Measurements from ENCODE around the gene KAT5.
A peak's percentile ranks its signal among the peaks of the same experiment; 100 is the strongest.
"Not testable (repeated sequence)": the region's sequence is repeated elsewhere in the genome, so short reads cannot be mapped to it uniquely, and the experiment has no call there.

KAT5 gene

DNA sequence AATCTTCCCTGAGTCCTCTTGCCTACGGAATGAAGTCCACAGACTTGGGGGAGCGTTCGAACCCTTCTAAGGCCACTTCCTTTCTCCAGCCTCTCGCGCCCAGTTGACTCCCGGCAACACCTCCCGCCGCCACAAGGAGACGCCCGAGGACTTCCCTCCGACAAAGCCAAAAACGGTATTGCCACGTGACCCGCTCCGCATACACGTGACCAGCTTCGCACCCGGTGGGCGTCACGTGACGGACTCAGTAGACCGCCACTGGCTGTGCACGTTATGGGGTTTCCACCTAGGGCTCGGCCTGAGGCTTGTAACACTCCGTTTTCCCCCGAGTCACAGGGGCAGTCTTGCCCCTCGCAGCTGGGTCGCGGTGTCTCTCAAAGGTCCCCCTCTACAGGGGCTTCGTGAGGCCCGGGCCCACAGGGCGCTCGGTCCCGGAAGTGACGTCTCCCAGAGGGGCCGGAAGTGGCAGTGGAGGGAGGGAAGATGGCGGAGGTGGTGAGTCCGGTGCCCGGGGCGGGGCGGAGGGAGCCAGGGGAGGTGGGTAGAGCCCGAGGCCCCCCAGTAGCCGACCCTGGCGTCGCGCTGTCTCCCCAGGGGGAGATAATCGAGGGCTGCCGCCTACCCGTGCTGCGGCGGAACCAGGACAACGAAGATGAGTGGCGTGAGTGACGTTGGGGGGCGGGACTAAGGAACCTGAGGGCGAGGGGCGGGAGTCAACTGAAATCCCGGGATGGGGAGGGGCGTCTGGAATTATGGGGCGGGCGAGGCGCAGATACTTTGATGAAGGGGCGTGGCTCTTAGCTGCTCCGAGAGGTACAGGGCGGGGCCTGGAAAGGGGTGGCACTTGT lies at the start of gene KAT5:
Gene KAT5 (plus strand): TSS at position 468 of the 848 bp plus-strand sequence. CDS start 16 bp downstream, at position 484.
- DNase-seq, result peak; percentile 97

GRCh38 chr11:65662799-65663638 lies 49.0 kb upstream of the KAT5 start, which contains the start of gene RELA:
Gene RELA (minus strand): TSS chr11:65662916. CDS start chr11:65662832, 84 bp downstream.
- DNase-seq, result peak; percentile 96

- peak; percentile 52 for DNase-seq
Measured at GRCh38 chr11:65663639-65664200, 48.3 kb upstream of the KAT5 start.

- DNase-seq, result no peak
Measured at GRCh38 chr11:65672180-65672860, 39.7 kb upstream of the KAT5 start.

DNA sequence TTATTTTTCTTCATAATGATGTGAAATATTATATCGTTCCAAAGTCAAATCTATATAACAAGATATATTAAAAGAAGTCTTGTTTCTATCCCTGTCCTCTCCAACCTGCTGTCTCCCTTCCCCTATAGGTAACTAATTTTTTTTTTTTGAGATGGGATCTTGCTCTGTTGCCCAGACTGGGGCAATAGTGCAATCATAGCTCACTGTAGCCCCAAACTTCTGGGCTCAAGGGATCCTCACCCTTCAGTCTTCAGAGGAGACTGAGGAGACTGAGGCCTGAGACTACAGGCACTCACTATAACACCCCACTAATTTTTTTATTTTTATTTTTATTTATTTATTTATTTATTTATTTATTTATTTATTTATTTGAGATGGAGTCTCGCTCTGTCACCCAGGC lies 39.1 kb upstream of the KAT5 start:
- no peak for DNase-seq

GRCh38 chr11:65680192-65680743 lies 31.8 kb upstream of the KAT5 start:
- no peak for DNase-seq

DNA sequence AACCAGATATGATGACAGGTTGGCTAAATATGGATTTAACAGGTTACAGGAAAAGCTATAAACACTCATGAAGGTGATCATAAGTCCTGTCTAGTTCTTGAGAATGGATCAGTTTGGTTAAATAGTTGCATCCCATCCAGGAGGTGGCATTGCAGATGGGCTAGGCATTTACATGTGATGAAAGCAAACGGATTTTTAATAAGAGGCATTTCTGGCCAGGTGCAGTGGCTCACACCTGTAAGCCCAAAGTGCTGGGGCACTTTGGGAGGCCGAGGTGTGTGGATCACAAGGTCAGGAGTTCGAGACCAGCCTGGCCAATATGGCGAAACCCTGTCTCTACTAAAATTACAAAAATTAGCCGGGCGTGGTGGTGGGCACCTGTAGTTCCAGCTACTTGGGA lies 28.6 kb upstream of the KAT5 start:
- not testable (repeated sequence) for DNase-seq

GRCh38 chr11:65685981-65686380 lies 26.1 kb upstream of the KAT5 start:
- no peak for DNase-seq

DNA sequence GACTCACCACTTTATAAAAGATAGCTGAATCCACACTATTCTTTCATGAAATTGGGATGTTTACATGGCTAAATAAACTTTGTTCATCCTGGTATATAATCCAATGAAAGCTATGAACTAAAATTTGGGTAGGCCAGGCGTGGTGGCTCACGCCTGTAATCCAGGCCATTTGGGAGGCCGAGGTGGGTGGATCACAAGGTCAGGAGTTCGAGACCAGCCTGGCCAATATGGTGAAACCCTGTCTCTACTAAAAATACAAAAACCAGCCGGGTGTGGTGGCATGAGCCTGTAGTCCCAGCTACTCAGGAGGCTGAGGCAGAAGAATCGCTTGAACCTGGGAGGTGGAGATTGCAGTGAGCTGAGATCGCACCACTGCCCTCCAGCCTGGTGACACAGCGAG lies 20.2 kb upstream of the KAT5 start:
- DNase-seq, result not testable (repeated sequence)

- DNase-seq, result no peak
Measured at GRCh38 chr11:65692367-65692766, 19.7 kb upstream of the KAT5 start.

- DNase-seq, result no peak
Measured at GRCh38 chr11:65695459-65696241, 16.4 kb upstream of the KAT5 start.

GRCh38 chr11:65696802-65697552 lies 15.1 kb upstream of the KAT5 start:
- no peak for DNase-seq

DNA sequence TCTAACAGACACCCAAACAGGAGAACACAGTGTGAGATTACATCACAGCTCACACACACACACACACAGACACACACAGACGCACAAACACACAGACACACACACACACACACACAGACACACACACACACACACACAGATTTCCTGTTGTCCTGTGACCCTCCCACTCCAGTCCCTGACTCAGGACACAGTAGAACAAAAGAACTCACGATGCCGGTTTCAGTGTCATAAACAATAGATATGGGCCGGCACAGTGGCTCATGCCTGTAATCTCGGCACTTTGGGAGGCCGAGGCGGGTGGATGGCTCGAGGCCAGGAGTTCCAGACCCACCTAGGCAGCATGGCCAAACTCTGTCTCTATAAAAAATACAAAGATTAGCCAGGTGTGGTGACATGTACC lies 13.8 kb upstream of the KAT5 start:
- no peak for DNase-seq

- no peak for DNase-seq
Measured at GRCh38 chr11:65699306-65699705, 12.7 kb upstream of the KAT5 start.

- DNase-seq, result no peak
Measured at GRCh38 chr11:65700399-65700798, 11.7 kb upstream of the KAT5 start.

GRCh38 chr11:65701686-65702085 lies 10.4 kb upstream of the KAT5 start:
- DNase-seq, result no peak

DNA sequence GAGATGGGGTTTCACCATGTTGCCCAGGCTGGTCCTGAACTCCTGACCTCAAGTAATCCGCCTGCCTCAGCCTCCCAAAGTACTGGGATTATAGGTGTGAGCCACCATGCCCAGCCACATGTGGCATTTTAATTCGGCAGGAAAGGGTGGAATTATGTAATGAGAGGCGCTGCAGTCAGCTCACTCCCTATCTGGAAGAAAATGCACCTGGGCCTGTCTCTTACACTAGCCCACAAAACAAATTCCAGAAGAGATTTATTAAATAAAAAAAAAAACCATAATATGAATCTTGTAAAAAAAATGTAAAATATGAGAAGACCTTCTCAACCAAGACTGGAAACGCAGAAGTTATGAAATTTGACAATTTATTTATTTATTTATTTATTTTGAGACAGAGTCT lies 8.2 kb upstream of the KAT5 start:
- DNase-seq, result no peak

- peak; percentile 78 for DNase-seq
Measured at GRCh38 chr11:65706303-65706763, 5.7 kb upstream of the KAT5 start.

GRCh38 chr11:65707002-65707401 lies 5.0 kb upstream of the KAT5 start:
- not testable (repeated sequence) for DNase-seq

- DNase-seq, result no peak
Measured at GRCh38 chr11:65708451-65708850, 3.6 kb upstream of the KAT5 start.

DNA sequence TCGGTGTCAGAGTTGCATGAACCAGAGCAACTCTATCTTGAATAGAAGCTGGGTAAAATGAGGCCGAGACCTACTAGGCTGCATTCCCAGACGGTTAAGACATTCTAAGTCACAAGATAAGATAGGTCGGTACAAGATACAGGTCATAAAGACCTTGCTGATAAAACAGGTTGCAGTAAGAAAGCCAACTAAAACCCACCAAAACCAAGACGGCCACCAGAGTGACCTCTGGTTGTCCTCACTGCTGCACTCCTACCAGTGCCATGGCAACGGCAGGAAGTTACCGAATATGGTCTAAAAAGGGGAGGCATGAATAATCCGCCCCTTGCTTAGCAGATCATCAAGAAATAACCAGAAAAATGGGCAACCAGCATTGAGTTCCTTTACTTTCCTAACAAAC lies 2.4 kb upstream of the KAT5 start:
- no peak for DNase-seq

All from CD4-positive, alpha-beta T cell treated with Interleukin-4 for 4 hours (primary cell).